Transverse colon (tissue), 3 donors: ENCODE results near the gene KLHL13.
"Not testable (repeated sequence)": the region's sequence is repeated elsewhere in the genome, so short reads cannot be mapped to it uniquely, and the experiment has no call there.

Experiments used
- EP300 ChIP-seq: sonication (generic); formaldehyde crosslinking; IDR thresholded peaks from one replicate; pipeline ENCODE4 v1.6.1; 2017; ENCODE audit warnings: antibody characterized with exemption, low read depth
- POLR2A ChIP-seq: fragments of 450-650 bp; IDR thresholded peaks from one replicate; pipeline ENCODE4 v1.6.1; 2016; ENCODE audit warnings: antibody characterized with exemption, mild to moderate bottlenecking, moderate library complexity
- TF ChIP-seq, protein P1 (sequence below), 5 experiments: fragments of 200-600 bp in 3 of 5; fragments of 450-650 bp in 2 of 5; sonication (generic) in 3 of 5; IDR thresholded peaks; 1 replicate in 2 of 5; 2 replicates in 3 of 5; pipeline ENCODE4 v1.5.1; 2016 to 2017; ENCODE audit warnings: antibody characterized with exemption in 5 of 5, inconsistent platforms in 3 of 5, mild to moderate bottlenecking in 2 of 5, moderate library complexity in 1 of 5

DNA sequence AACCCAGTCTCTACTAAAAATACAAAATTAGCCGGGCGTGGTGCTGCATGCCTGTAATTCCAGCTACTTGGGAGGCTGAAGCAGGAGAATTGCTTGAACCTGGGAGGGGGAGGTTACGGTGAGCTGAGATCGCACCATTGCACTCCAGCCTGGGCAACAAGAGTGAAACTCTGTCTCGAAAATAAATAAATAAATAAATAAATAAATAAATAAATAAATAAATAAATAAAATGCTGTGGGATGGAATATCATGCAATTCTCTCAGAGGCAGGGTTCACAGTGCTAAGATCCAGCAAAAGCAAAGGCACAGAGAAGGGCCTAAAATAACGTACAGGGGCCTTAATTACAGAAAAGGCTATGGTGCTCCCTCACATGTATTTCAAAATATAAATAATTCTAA, 114.2 kb downstream of the KLHL13 start:
- TF ChIP-seq, protein P1, sequence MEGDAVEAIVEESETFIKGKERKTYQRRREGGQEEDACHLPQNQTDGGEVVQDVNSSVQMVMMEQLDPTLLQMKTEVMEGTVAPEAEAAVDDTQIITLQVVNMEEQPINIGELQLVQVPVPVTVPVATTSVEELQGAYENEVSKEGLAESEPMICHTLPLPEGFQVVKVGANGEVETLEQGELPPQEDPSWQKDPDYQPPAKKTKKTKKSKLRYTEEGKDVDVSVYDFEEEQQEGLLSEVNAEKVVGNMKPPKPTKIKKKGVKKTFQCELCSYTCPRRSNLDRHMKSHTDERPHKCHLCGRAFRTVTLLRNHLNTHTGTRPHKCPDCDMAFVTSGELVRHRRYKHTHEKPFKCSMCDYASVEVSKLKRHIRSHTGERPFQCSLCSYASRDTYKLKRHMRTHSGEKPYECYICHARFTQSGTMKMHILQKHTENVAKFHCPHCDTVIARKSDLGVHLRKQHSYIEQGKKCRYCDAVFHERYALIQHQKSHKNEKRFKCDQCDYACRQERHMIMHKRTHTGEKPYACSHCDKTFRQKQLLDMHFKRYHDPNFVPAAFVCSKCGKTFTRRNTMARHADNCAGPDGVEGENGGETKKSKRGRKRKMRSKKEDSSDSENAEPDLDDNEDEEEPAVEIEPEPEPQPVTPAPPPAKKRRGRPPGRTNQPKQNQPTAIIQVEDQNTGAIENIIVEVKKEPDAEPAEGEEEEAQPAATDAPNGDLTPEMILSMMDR (IDR thresholded peaks at IDR 0.05), result not testable (repeated sequence)
- not testable (repeated sequence) for TF ChIP-seq POLR2A, EP300
